GM12865 (cell line): Measurements from ENCODE around the gene TANC1.

Experiments used
- DNase-seq: peaks from one replicate; pipeline ENCODE4 v3.0.0; 2010; ENCODE audit warnings: low read depth
- H3K4me3 ChIP-seq: 2 replicates; pipeline ENCODE4 v1.5.1; 2011; ENCODE audit warnings: mild to moderate bottlenecking, low read depth, low read length, control low read depth
- CTCF ChIP-seq: IDR thresholded peaks from 2 replicates; pipeline ENCODE4 v1.5.1; 2011; ENCODE audit warnings: low read length, control low read depth, low read depth, inconsistent platforms; ENCODE audit not compliant: insufficient read depth; ENCODE audit errors: missing control alignments

Gene TANC1

GRCh38 chr2:159108181-159108893 is 139.9 kb downstream of the TANC1 start:
- DNase-seq, result no peak
- H3K4me3 ChIP-seq, result no peak overlapping the region
- TF ChIP-seq CTCF, result no peak

- no peak for TF ChIP-seq CTCF
- no peak overlapping the region for H3K4me3 ChIP-seq
- DNase-seq, result no peak
Measured at GRCh38 chr2:159109517-159109916, 141.1 kb downstream of the TANC1 start.

- TF ChIP-seq CTCF, result no peak
- no peak overlapping the region for H3K4me3 ChIP-seq
- no peak for DNase-seq
Measured at GRCh38 chr2:159110784-159111183, 142.3 kb downstream of the TANC1 start.

- DNase-seq, result no peak
- no peak for TF ChIP-seq CTCF
- H3K4me3 ChIP-seq, result no peak overlapping the region
Measured at GRCh38 chr2:159111346-159111927, 143.0 kb downstream of the TANC1 start.

- TF ChIP-seq CTCF, result no peak
- H3K4me3 ChIP-seq, result no peak overlapping the region
- no peak for DNase-seq
Measured at GRCh38 chr2:159114835-159115234, 146.4 kb downstream of the TANC1 start.

- DNase-seq, result no peak
- no peak for TF ChIP-seq CTCF
- H3K4me3 ChIP-seq, result no peak overlapping the region
Measured at GRCh38 chr2:159116922-159117321, 148.5 kb downstream of the TANC1 start.

- TF ChIP-seq CTCF, result no peak
- H3K4me3 ChIP-seq, result no peak overlapping the region
- no peak for DNase-seq
Measured at GRCh38 chr2:159117658-159118057, 149.2 kb downstream of the TANC1 start.
